CD4-positive, alpha-beta T cell treated with Interleukin-21 for 1 hour (primary cell): ENCODE measurements around the gene RAD9A.
A peak's percentile ranks its signal among the peaks of the same experiment; 100 is the strongest.
"Not testable (repeated sequence)": the region's sequence is repeated elsewhere in the genome, so short reads cannot be mapped to it uniquely, and the experiment has no call there.

Source experiments
- DNase-seq: peaks from one replicate; pipeline ENCODE4 v3.0.0-alpha.2; 2020

The RAD9A gene

GRCh38 chr11:67397986-67398660 lies 6.3 kb downstream of the RAD9A start:
- DNase-seq, result no peak

- DNase-seq, result no peak
These were observed 7.1 kb downstream of the RAD9A start for GRCh38 chr11:67398661-67399563.

GRCh38 chr11:67400251-67400941 lies 8.6 kb downstream of the RAD9A start:
- DNase-seq, result no peak

GRCh38 chr11:67400942-67401494 lies 9.2 kb downstream of the RAD9A start:
- DNase-seq, result no peak

GRCh38 chr11:67401495-67402191 lies 9.9 kb downstream of the RAD9A start, which contains the start of gene PPP1CA:
Gene PPP1CA (minus strand): TSS chr11:67401858. CDS start chr11:67401782, 76 bp downstream.
- peak; percentile 91 for DNase-seq

- not testable (repeated sequence) for DNase-seq
These were observed 10.5 kb downstream of the RAD9A start for GRCh38 chr11:67402192-67402839.

- DNase-seq, result not testable (repeated sequence)
These were observed 11.3 kb downstream of the RAD9A start for GRCh38 chr11:67403085-67403484.

GRCh38 chr11:67404515-67405195 lies 12.9 kb downstream of the RAD9A start:
- peak; percentile 60 for DNase-seq

GRCh38 chr11:67405196-67405567 lies 13.4 kb downstream of the RAD9A start:
- DNase-seq, result no peak

GRCh38 chr11:67405688-67406339 lies 14.0 kb downstream of the RAD9A start:
- DNase-seq, result no peak

- no peak for DNase-seq
These were observed 14.7 kb downstream of the RAD9A start for GRCh38 chr11:67406420-67406968.

- no peak for DNase-seq
These were observed 15.3 kb downstream of the RAD9A start for GRCh38 chr11:67406969-67407687.

- DNase-seq, result no peak
These were observed 15.9 kb downstream of the RAD9A start for GRCh38 chr11:67407688-67408163.

GRCh38 chr11:67408437-67409200 lies 16.8 kb downstream of the RAD9A start:
- no peak for DNase-seq

GRCh38 chr11:67409261-67409666 lies 17.5 kb downstream of the RAD9A start:
- DNase-seq, result peak; percentile 83

- no peak for DNase-seq
These were observed 18.1 kb downstream of the RAD9A start for GRCh38 chr11:67409781-67410368.

- DNase-seq, result no peak
These were observed 18.6 kb downstream of the RAD9A start for GRCh38 chr11:67410369-67410831.
